Measurements from ENCODE around the gene ERICH4.

DNA sequence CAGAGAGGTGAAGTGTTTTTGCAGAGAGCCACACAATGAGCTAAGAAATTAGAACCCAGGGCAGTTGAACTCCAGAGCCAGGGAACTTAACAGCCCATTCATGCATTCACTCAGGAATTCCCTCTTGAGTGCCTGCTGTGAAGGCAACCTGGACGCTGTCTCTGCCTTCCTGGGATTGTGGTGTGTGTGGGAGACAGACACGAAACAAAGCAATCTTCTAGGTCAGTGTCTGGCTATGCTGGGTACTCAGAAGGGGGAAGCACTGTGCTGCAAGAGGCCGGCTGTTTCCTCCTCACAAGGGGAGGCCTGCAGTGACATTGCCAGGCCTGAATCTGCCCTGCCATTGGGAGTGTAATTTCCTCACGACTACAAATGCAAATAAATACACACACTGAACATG lies 35.7 kb upstream of the ERICH4 start:
- TF ChIP-seq, protein P1, sequence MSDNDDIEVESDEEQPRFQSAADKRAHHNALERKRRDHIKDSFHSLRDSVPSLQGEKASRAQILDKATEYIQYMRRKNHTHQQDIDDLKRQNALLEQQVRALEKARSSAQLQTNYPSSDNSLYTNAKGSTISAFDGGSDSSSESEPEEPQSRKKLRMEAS (IDR thresholded peaks at IDR 0.05): no peak
- TF ChIP-seq BRCA1 (CRISPR knock-in tag; IDR thresholded peaks at IDR 0.05) (no peak), U2AF2 (IDR thresholded peaks at IDR 0.05; ENCODE audit: low read depth, low read length) (no peak)

Data from HepG2 (cell line).